GM12878 (cell line): ENCODE measurements around the gene XDH. TPM values are rescaled to one million over a fixed set of nuclear protein-coding genes. Genes with fewer than 3 reads are reported as not detected.

Source experiments
- EP300 ChIP-seq, 2 experiments: fragments of 150-350 bp in 1 of 2; IDR thresholded peaks; 2 replicates each; pipeline ENCODE4 v1.6.1; 2011 to 2012; ENCODE audit warnings: low read depth in 2 of 2, low read length in 2 of 2, borderline replicate concordance in 1 of 2, improper control_type of control experiment in 1 of 2, inconsistent platforms in 1 of 2; ENCODE audit not compliant: control insufficient read depth in 1 of 2
- NFIC ChIP-seq: IDR thresholded peaks from 2 replicates; pipeline ENCODE4 v1.6.1; 2012; ENCODE audit warnings: low read depth, mild to moderate bottlenecking, inconsistent platforms, low read length, moderate library complexity
- NFXL1 ChIP-seq: fragments of 450-650 bp; IDR thresholded peaks from 2 replicates; pipeline ENCODE4 v1.6.1; 2017; ENCODE audit warnings: antibody characterized with exemption, mild to moderate bottlenecking, borderline replicate concordance
- RFX5 ChIP-seq: IDR thresholded peaks from 2 replicates; pipeline ENCODE4 v1.6.1; 2011; ENCODE audit warnings: low read depth, low read length, improper control_type of control experiment
- SREBF1 ChIP-seq: IDR thresholded peaks from 2 replicates; pipeline ENCODE4 v1.6.1; 2012; ENCODE audit warnings: mild to moderate bottlenecking, low read length
- SUZ12 ChIP-seq: fragments of 200-600 bp; sonication (generic); IDR thresholded peaks from one replicate; pipeline ENCODE4 v1.6.1; 2018; ENCODE audit warnings: antibody characterized with exemption, mild to moderate bottlenecking; ENCODE audit not compliant: unreplicated experiment
- WRNIP1 ChIP-seq: IDR thresholded peaks from 2 replicates; pipeline ENCODE4 v1.6.1; 2011; ENCODE audit warnings: low read depth, low read length, improper control_type of control experiment, borderline replicate concordance
- polyA plus RNA-seq, 11 experiments: library from polyadenylated mRNA; depleted of rRNA in 4 of 11; unstranded in 6 of 11; stranded (reverse) in 5 of 11; fragments of >200 nt; fragmentation: Nextera tagmentation in 4 of 11; fragmentation: Illumina TruSeq in 1 of 11; extraction: Ambion mirVana in 4 of 11; extraction: Trizol in 1 of 11; gene quantifications; 1 replicate in 1 of 11; 2 replicates in 10 of 11; pipeline versions ENCODE4 v1.2.1 to v1.2.3, GENCODE V29; 2011 to 2016; ENCODE audit warnings: inconsistent platforms in 2 of 11, missing spikeins in 2 of 11, low read depth in 1 of 11
- total RNA-seq, 4 experiments: library from RNA; depleted of rRNA in 3 of 4; stranded (reverse); fragments of >200 nt in 3 of 4; fragmentation: Illumina TruSeq in 1 of 4; extraction: Trizol in 1 of 4; gene quantifications; 2 replicates each; pipeline versions ENCODE4 v1.2.1 to v1.2.3, GENCODE V29; 2013 to 2021
- TF ChIP-seq, protein P1 (sequence below): fragments of 450-650 bp; IDR thresholded peaks from 2 replicates; pipeline ENCODE4 v1.6.1; 2017; ENCODE audit warnings: mild to moderate bottlenecking, moderate library complexity
- TF ChIP-seq, protein P2 (sequence below): fragments of 450-650 bp; formaldehyde crosslinking; IDR thresholded peaks from 2 replicates; pipeline ENCODE4 v1.4.0; 2020; ENCODE audit warnings: mild to moderate bottlenecking, moderate library complexity
- TF ChIP-seq, protein P3 (sequence below), 3 experiments: IDR thresholded peaks in 2 of 3; conservative IDR thresholded peaks in 1 of 3; 2 replicates each; pipeline ENCODE4 v1.5.1; 2011; ENCODE audit warnings: low read depth in 3 of 3, low read length in 3 of 3, mild to moderate bottlenecking in 3 of 3, control low read depth in 2 of 3, moderate library complexity in 2 of 3, inconsistent platforms in 1 of 3, mixed read lengths in 1 of 3; ENCODE audit not compliant: control insufficient read depth in 2 of 3, insufficient read depth in 1 of 3; ENCODE audit errors: extremely low read depth in 1 of 3

Gene XDH
- total and polyA plus RNA-seq, 10 of the 15 experiments (the other 5 are each of a cell fraction or from before 2014, with no cell fraction given): 0.01 TPM; not detected in 9

DNA sequence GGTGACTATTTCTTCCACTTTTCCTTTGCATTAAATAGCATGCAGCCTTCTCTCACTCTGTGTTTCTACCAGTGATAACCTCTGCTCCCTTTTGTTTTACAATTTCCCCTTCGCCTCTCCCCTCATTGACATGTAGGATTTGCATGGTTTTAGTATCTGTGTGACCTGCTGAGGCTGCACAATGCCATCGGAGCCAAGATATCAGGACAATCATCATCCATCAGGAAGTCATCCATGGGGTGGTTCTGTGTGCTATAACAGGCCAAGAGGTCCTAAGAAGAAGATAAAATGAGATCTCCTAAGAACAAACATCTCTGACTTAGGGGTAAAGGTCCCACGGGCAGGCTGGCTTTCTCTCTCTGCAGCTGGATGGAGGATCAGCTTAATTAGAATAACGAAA lies 115.0 kb downstream of the XDH start (continued):
- TF ChIP-seq, protein P1, sequence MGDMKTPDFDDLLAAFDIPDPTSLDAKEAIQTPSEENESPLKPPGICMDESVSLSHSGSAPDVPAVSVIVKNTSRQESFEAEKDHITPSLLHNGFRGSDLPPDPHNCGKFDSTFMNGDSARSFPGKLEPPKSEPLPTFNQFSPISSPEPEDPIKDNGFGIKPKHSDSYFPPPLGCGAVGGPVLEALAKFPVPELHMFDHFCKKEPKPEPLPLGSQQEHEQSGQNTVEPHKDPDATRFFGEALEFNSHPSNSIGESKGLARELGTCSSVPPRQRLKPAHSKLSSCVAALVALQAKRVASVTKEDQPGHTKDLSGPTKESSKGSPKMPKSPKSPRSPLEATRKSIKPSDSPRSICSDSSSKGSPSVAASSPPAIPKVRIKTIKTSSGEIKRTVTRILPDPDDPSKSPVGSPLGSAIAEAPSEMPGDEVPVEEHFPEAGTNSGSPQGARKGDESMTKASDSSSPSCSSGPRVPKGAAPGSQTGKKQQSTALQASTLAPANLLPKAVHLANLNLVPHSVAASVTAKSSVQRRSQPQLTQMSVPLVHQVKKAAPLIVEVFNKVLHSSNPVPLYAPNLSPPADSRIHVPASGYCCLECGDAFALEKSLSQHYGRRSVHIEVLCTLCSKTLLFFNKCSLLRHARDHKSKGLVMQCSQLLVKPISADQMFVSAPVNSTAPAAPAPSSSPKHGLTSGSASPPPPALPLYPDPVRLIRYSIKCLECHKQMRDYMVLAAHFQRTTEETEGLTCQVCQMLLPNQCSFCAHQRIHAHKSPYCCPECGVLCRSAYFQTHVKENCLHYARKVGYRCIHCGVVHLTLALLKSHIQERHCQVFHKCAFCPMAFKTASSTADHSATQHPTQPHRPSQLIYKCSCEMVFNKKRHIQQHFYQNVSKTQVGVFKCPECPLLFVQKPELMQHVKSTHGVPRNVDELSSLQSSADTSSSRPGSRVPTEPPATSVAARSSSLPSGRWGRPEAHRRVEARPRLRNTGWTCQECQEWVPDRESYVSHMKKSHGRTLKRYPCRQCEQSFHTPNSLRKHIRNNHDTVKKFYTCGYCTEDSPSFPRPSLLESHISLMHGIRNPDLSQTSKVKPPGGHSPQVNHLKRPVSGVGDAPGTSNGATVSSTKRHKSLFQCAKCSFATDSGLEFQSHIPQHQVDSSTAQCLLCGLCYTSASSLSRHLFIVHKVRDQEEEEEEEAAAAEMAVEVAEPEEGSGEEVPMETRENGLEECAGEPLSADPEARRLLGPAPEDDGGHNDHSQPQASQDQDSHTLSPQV: no peak
- TF ChIP-seq SREBF1 (no peak), WRNIP1 (no peak), NFXL1 (no peak), RFX5 (no peak), SUZ12 (no peak), NFIC (no peak), EP300 (IDR thresholded peaks at IDR 0.05; ENCODE audit: borderline replicate concordance in 1 of 2, control insufficient read depth in 1 of 2, low read depth in 2 of 2, low read length in 2 of 2) (no peak)
- TF ChIP-seq, protein P2, sequence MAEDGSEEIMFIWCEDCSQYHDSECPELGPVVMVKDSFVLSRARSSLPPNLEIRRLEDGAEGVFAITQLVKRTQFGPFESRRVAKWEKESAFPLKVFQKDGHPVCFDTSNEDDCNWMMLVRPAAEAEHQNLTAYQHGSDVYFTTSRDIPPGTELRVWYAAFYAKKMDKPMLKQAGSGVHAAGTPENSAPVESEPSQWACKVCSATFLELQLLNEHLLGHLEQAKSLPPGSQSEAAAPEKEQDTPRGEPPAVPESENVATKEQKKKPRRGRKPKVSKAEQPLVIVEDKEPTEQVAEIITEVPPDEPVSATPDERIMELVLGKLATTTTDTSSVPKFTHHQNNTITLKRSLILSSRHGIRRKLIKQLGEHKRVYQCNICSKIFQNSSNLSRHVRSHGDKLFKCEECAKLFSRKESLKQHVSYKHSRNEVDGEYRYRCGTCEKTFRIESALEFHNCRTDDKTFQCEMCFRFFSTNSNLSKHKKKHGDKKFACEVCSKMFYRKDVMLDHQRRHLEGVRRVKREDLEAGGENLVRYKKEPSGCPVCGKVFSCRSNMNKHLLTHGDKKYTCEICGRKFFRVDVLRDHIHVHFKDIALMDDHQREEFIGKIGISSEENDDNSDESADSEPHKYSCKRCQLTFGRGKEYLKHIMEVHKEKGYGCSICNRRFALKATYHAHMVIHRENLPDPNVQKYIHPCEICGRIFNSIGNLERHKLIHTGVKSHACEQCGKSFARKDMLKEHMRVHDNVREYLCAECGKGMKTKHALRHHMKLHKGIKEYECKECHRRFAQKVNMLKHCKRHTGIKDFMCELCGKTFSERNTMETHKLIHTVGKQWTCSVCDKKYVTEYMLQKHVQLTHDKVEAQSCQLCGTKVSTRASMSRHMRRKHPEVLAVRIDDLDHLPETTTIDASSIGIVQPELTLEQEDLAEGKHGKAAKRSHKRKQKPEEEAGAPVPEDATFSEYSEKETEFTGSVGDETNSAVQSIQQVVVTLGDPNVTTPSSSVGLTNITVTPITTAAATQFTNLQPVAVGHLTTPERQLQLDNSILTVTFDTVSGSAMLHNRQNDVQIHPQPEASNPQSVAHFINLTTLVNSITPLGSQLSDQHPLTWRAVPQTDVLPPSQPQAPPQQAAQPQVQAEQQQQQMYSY: no peak
- TF ChIP-seq, protein P3, sequence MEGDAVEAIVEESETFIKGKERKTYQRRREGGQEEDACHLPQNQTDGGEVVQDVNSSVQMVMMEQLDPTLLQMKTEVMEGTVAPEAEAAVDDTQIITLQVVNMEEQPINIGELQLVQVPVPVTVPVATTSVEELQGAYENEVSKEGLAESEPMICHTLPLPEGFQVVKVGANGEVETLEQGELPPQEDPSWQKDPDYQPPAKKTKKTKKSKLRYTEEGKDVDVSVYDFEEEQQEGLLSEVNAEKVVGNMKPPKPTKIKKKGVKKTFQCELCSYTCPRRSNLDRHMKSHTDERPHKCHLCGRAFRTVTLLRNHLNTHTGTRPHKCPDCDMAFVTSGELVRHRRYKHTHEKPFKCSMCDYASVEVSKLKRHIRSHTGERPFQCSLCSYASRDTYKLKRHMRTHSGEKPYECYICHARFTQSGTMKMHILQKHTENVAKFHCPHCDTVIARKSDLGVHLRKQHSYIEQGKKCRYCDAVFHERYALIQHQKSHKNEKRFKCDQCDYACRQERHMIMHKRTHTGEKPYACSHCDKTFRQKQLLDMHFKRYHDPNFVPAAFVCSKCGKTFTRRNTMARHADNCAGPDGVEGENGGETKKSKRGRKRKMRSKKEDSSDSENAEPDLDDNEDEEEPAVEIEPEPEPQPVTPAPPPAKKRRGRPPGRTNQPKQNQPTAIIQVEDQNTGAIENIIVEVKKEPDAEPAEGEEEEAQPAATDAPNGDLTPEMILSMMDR (IDR thresholded peaks at IDR 0.05 in 2 of 3, conservative IDR thresholded peaks at IDR 0.05 in 1 of 3; ENCODE audit: control insufficient read depth in 2 of 3, extremely low read depth in 1 of 3, insufficient read depth in 1 of 3, low read depth in 3 of 3, low read length in 3 of 3): no peak
